ENCODE data around the gene MYO7A. TPM values are rescaled to one million over a fixed set of nuclear protein-coding genes. Genes with fewer than 3 reads are reported as not detected.

The MYO7A gene
- total and polyA plus RNA-seq, 2 of the 8 experiments (the other 6 are each of a cell fraction or from before 2014, with no cell fraction given), result 1.5 to 1.9 TPM

- POLR2A ChIA-PET (ENCODE audit: partially characterized antibody), result no interaction called here
- Histone ChIP-seq H2BK120ac (replicated peaks; ENCODE audit: low read depth, low read length) (no peak overlapping the region), H4K91ac (replicated peaks; ENCODE audit: insufficient read length, low read length) (peak overlapping the region; percentile 37), H2BK15ac (ENCODE audit: low read length) (no peak overlapping the region), H2BK20ac (ENCODE audit: low read length) (no peak overlapping the region), H3K56ac (replicated peaks; ENCODE audit: insufficient read length, low read depth, low read length) (no peak overlapping the region), H3K4me3 (ENCODE audit: extremely low read depth in 1 of 4, insufficient read depth in 2 of 4, low read depth in 3 of 4, low read length in 4 of 4) (no peak overlapping the region), H4K5ac (ENCODE audit: insufficient read length, low read depth, low read length) (no peak overlapping the region), H2AFZ (ENCODE audit: low read length) (no peak overlapping the region), H3K23ac (ENCODE audit: insufficient read length) (no peak overlapping the region), H3K18ac (ENCODE audit: extremely low read depth, low read length) (no peak overlapping the region; the same call in 1 of the 2 replicates), H3K9ac (replicated peaks in 1 of 4; ENCODE audit: extremely low read depth in 1 of 4, low read depth in 3 of 4, low read length in 3 of 4) (no peak overlapping the region), H3K23me2 (ENCODE audit: low read depth, low read length) (no peaks in the 10 kb centered on the region), H3K27ac (ENCODE audit: low read depth, low read length) (no peak overlapping the region), H2AK5ac (ENCODE audit: low read depth, low read length) (no peak overlapping the region), H3K4ac (replicated peaks; ENCODE audit: insufficient read length, low read depth, low read length) (no peak overlapping the region), H3K79me2 (ENCODE audit: control insufficient read depth in 1 of 2, insufficient read depth in 2 of 2, low read length in 2 of 2) (no peaks in the 10 kb centered on the region), H3K14ac (ENCODE audit: insufficient read length) (no peak overlapping the region), H3K9me3 (ENCODE audit: insufficient read depth in 2 of 2, low read depth in 1 of 2, low read length in 1 of 2) (no peaks in the 10 kb centered on the region), H4K8ac (ENCODE audit: extremely low read depth, insufficient read depth, low read length) (peak overlapping the region; percentile 59; the same call in 1 of the 2 replicates), H3K4me1 (replicated peaks in 1 of 4; ENCODE audit: control insufficient read depth in 3 of 4, insufficient read depth in 4 of 4, low read length in 3 of 4) (no peaks in the 10 kb centered on the region; a peak in 1 of 7 replicates), H4K20me1 (replicated peaks in 1 of 2; ENCODE audit: control insufficient read depth in 1 of 2, insufficient read depth in 2 of 2, low read length in 2 of 2) (no peaks in the 10 kb centered on the region), H2BK12ac (ENCODE audit: low read depth, low read length) (no peak overlapping the region), H3K27me3 (replicated peaks in 1 of 4; ENCODE audit: control insufficient read depth in 3 of 4, extremely low read depth in 1 of 4, insufficient read depth in 3 of 4, low read length in 3 of 4) (no peaks in the 10 kb centered on the region; a peak in 1 of 7 replicates), H3K79me1 (ENCODE audit: low read depth, low read length) (no peaks in the 10 kb centered on the region), H2BK5ac (ENCODE audit: low read depth, low read length) (no peak overlapping the region), H3K36me3 (ENCODE audit: control insufficient read depth in 2 of 4, insufficient read depth in 4 of 4, low read length in 3 of 4) (no peaks in the 10 kb centered on the region), H3K4me2 (ENCODE audit: insufficient read depth in 1 of 2, low read depth in 2 of 2, low read length in 2 of 2) (no peak overlapping the region)
- DNase-seq (ENCODE audit: low read depth in 1 of 2, low spot score in 2 of 2) (no peak), FAIRE-seq (no peak)
- 88% methylated on average over 18 of the region's 20 CpGs; no CpG with 5 or more reads in 1 of the 2 experiments for WGBS, 2 experiments (ENCODE audit: extremely low coverage in 1 of 2, insufficient coverage in 1 of 2, insufficient read length in 1 of 2, insufficient replicate concordance in 2 of 2, low coverage in 1 of 2, low lambda C conversion rate in 2 of 2, missing lambda C conversion rate in 1 of 2)
- CTCF ChIA-PET (ENCODE audit: partially characterized antibody), result interaction anchor here (0.6 to 5.9 kb wide), 19 partner anchors 9 to 415 kb away, joined by 3 to 35 read pairs (median 4); partner anchors contain the start of gene MYO7A
- TF ChIP-seq HDAC6 (IDR thresholded peaks at IDR 0.05; ENCODE audit: low read depth, low read length) (no peak), CBX8 (IDR thresholded peaks at IDR 0.05; ENCODE audit: borderline replicate concordance, low read depth, low read length) (no peak), CTBP2 (IDR thresholded peaks at IDR 0.05; ENCODE audit: borderline replicate concordance, insufficient read depth, insufficient read length, low read length) (no peak), RBBP5 (IDR thresholded peaks at IDR 0.05; ENCODE audit: borderline replicate concordance, low read depth, low read length) (no peak), TBP (IDR thresholded peaks at IDR 0.05; ENCODE audit: low read depth, low read length) (no peak), TAF7 (optimal IDR thresholded peaks at IDR 0.05; ENCODE audit: borderline replicate concordance, low read depth, low read length) (no peak), ATF2 (IDR thresholded peaks at IDR 0.05; ENCODE audit: low read length) (no peak), KDM5A (IDR thresholded peaks at IDR 0.05; ENCODE audit: low read length) (no peak), KDM1A (IDR thresholded peaks at IDR 0.05; ENCODE audit: borderline replicate concordance, low read length) (no peak), PHF8 (conservative IDR thresholded peaks at IDR 0.05; ENCODE audit: low read depth, low read length) (no peak)
Measured at GRCh38 chr11:77203901-77204753, 76.1 kb downstream of the MYO7A start.
